Smooth muscle cell (in vitro differentiated cells): ENCODE results near the gene MASP2. TPM values are rescaled to one million over a fixed set of nuclear protein-coding genes. Genes with fewer than 3 reads are reported as not detected.
A peak's percentile ranks its signal among the peaks of the same experiment; 100 is the strongest.

Source experiments
- DNase-seq: peaks from one replicate; lab custom pipeline; 2025; ENCODE audit not compliant: unreplicated experiment; lab: John Stamatoyannopoulos, UW
- H2AFZ ChIP-seq: fragments of 200-600 bp; sonication (generic); 2 replicates; pipeline ENCODE4 v1.6.0; 2016; ENCODE audit warnings: antibody characterized with exemption, low read depth, mild to moderate bottlenecking
- H3F3A ChIP-seq: fragments of 200-600 bp; sonication (generic); 2 replicates; pipeline ENCODE4 v1.6.0; 2017; ENCODE audit warnings: antibody characterized with exemption, low read depth
- H3K27ac ChIP-seq: fragments of 200-600 bp; sonication (generic); 2 replicates; pipeline ENCODE4 v1.5.1; 2016; ENCODE audit warnings: low read depth, mild to moderate bottlenecking
- H3K27me3 ChIP-seq: fragments of 200-600 bp; sonication (generic); 2 replicates; pipeline ENCODE4 v1.6.1; 2016; ENCODE audit warnings: low read depth, mild to moderate bottlenecking
- H3K36me3 ChIP-seq: fragments of 200-600 bp; sonication (generic); 2 replicates; pipeline ENCODE4 v1.5.1; 2016; ENCODE audit warnings: low read depth
- H3K4me1 ChIP-seq: fragments of 200-600 bp; sonication (generic); 2 replicates; pipeline ENCODE4 v1.5.1; 2016; ENCODE audit warnings: low read depth
- H3K4me2 ChIP-seq: fragments of 200-600 bp; sonication (generic); 2 replicates; pipeline ENCODE4 v1.6.0; 2016; ENCODE audit warnings: mild to moderate bottlenecking
- H3K4me3 ChIP-seq: fragments of 200-600 bp; sonication (generic); 2 replicates; pipeline ENCODE4 v1.5.1; 2016; ENCODE audit warnings: mild to moderate bottlenecking
- H3K79me2 ChIP-seq: fragments of 200-600 bp; sonication (generic); 2 replicates; pipeline ENCODE4 v1.6.0; 2016; ENCODE audit warnings: low read depth, mild to moderate bottlenecking
- H3K9ac ChIP-seq: fragments of 200-600 bp; sonication (generic); 2 replicates; pipeline ENCODE4 v1.6.0; 2016; ENCODE audit warnings: low read depth
- H3K9me3 ChIP-seq: fragments of 200-600 bp; sonication (generic); replicated peaks from 2 replicates; pipeline ENCODE4 v1.5.1; 2016; ENCODE audit warnings: low read depth
- H4K20me1 ChIP-seq: fragments of 200-600 bp; sonication (generic); 2 replicates; pipeline ENCODE4 v1.6.0; 2016; ENCODE audit warnings: low read depth
- WGBS: methylation state at CpG from one replicate; pipeline ENCODE4 v1.1.7; 2016; ENCODE audit warnings: low lambda C conversion rate; 5-methylcytosine and 5-hydroxymethylcytosine counted together
- polyA plus RNA-seq: library from polyadenylated mRNA; unstranded; fragments of >200 nt; fragmentation: Nextera tagmentation; extraction: Ambion mirVana; gene quantifications from 2 replicates; pipeline ENCODE4 v1.2.1, GENCODE V29; 2016
- total RNA-seq: library from RNA; depleted of rRNA; stranded (reverse); fragments of >200 nt; gene quantifications from 2 replicates; pipeline ENCODE4 v1.2.3, GENCODE V29; 2014
- TF ChIP-seq, protein P1 (sequence below): fragments of 200-600 bp; sonication (generic); IDR thresholded peaks from 2 replicates; pipeline ENCODE4 v1.5.1; 2017; ENCODE audit warnings: borderline replicate concordance, mild to moderate bottlenecking, antibody characterized with exemption; ENCODE audit not compliant: insufficient read depth, poor library complexity, severe bottlenecking

Gene MASP2
- total and polyA plus RNA-seq, 2 experiments from 2014 or later, result 0.26 TPM; not detected in 1

DNA sequence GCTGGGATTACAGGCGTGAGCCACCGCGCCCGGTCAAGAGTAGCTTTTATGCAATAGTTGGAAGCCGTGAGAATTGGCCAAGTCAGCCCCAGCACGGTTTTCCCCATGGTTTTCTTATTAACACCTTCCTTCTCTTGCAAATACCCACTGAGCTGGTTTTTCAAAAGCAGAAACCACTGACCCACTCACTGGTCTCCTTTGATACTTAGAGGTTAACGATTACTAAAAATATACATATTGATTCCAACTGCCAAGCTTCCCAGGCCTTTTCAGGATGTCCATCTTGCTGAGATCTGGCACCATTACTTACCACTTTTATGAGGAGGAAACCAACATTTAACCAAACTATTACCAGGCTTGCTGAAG, 60.5 kb downstream of the MASP2 start:
- H3K27ac ChIP-seq, result no peak overlapping the region
- H3K9me3 ChIP-seq, result no peaks in the 10 kb centered on the region
- no peaks in the 10 kb centered on the region for H4K20me1 ChIP-seq
- H3K4me1 ChIP-seq, result peaks cover 6% of the 10 kb centered on the region
- no peak overlapping the region for H3K4me3 ChIP-seq
- H2AFZ ChIP-seq, result no peak overlapping the region
- no peak overlapping the region for H3K9ac ChIP-seq
- peaks cover 17% of the 10 kb centered on the region for H3K27me3 ChIP-seq
- 90% methylated on average over 7 of the region's 7 CpGs for WGBS
- DNase-seq, result no peak
- H3K36me3 ChIP-seq, result no peaks in the 10 kb centered on the region
- TF ChIP-seq, protein P1, sequence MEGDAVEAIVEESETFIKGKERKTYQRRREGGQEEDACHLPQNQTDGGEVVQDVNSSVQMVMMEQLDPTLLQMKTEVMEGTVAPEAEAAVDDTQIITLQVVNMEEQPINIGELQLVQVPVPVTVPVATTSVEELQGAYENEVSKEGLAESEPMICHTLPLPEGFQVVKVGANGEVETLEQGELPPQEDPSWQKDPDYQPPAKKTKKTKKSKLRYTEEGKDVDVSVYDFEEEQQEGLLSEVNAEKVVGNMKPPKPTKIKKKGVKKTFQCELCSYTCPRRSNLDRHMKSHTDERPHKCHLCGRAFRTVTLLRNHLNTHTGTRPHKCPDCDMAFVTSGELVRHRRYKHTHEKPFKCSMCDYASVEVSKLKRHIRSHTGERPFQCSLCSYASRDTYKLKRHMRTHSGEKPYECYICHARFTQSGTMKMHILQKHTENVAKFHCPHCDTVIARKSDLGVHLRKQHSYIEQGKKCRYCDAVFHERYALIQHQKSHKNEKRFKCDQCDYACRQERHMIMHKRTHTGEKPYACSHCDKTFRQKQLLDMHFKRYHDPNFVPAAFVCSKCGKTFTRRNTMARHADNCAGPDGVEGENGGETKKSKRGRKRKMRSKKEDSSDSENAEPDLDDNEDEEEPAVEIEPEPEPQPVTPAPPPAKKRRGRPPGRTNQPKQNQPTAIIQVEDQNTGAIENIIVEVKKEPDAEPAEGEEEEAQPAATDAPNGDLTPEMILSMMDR, result no peak
- no peak overlapping the region for H3K4me2 ChIP-seq
- H3K79me2 ChIP-seq, result no peaks in the 10 kb centered on the region
- H3F3A ChIP-seq, result no peaks in the 10 kb centered on the region

DNA sequence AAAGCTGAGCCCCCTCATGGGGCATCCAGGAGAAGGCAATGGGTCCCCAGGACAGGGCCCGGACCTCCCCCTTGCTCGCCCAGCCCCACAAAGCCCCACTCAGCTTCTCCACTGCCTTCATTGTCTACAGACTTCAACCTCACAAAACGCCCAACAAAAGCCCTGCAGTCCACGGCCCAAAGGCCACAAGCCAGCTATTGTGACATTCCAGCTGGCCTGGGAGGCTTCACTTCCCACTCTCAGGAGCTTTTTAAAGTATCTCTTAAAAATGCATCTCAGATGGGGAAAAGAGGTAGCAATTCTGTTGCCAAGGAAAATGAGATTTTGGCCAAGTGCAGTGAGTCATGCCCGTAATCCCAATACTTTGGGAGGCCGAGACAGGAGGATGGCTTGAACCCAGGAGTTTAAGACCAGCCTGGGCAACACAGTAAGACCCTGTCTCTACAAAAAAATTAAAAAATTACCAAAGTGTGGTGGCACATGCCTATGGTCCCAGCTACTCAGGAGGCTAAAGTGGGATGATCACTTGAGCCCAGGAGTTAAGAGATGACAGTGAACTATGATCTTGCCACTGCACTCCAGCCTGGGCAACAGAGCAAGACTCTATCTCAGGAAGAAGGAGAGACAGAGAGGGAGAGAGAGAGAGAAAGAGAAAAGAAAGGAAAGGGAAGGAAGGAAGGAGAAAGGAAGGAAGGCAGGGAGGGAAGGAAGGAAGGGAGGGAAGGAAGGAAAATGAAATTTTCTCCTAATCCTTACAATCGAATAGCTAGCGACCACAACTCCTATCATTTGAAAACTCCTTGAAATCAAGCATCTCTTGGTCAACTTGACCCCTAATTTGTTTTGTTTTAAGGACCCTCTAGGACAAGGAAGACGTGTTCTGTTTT, 66.0 kb downstream of the MASP2 start:
- no peak for DNase-seq
- Histone ChIP-seq H3K36me3 (no peaks in the 10 kb centered on the region), H3K9ac (no peak overlapping the region), H3K27me3 (peaks cover 42% of the 10 kb centered on the region), H3K4me2 (no peak overlapping the region), H2AFZ (no peak overlapping the region), H3F3A (no peaks in the 10 kb centered on the region), H3K79me2 (no peaks in the 10 kb centered on the region), H3K4me1 (peaks cover 23% of the 10 kb centered on the region), H3K27ac (no peak overlapping the region), H3K9me3 (no peaks in the 10 kb centered on the region), H4K20me1 (no peaks in the 10 kb centered on the region), H3K4me3 (no peak overlapping the region)
- 87% methylated on average over 9 of the region's 9 CpGs for WGBS
- TF ChIP-seq, protein P1, result no peak

DNA sequence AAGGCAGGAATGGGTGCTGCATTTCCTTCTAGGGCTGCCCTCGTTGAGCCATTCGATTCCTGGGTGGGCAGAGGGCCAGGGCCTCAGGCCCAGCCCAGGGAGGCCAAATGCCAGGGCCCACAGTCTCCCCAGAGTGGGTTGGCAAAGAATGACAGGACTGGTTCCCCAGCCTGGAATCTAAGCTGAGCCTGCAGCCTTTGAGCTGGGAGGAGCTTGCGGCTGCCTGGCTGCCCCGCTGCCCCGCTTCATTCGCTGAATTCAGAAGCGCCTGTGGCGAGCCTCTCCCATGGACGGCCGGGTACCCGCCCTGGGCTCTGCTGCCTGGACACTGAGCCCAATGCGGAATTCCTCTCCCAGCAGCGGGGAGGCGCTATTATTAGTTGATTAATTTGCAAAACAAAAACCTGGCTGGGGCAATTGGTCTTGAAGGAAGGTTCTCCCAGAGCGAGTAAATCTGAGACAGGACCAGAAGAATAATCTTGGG, 66.9 kb downstream of the MASP2 start:
- peak overlapping the region; percentile 16 for H3K4me3 ChIP-seq
- H3K9me3 ChIP-seq, result no peaks in the 10 kb centered on the region
- DNase-seq, result peak; percentile 29
- H2AFZ ChIP-seq, result peak overlapping the region; percentile 30
- TF ChIP-seq, protein P1, result peak; percentile 39
- H3K36me3 ChIP-seq, result no peaks in the 10 kb centered on the region
- 6% methylated on average over 15 of the region's 15 CpGs for WGBS
- no peaks in the 10 kb centered on the region for H3F3A ChIP-seq
- no peaks in the 10 kb centered on the region for H3K79me2 ChIP-seq
- H3K4me1 ChIP-seq, result peaks cover 23% of the 10 kb centered on the region
- no peaks in the 10 kb centered on the region for H4K20me1 ChIP-seq
- peaks cover 42% of the 10 kb centered on the region for H3K27me3 ChIP-seq
- H3K9ac ChIP-seq, result no peak overlapping the region
- H3K4me2 ChIP-seq, result peak overlapping the region; percentile 60
- H3K27ac ChIP-seq, result no peak overlapping the region
